Skeletal muscle tissue (tissue), 4 donors: ENCODE data around the gene LHPP. TPM values are rescaled to one million over a fixed set of nuclear protein-coding genes. Genes with fewer than 3 reads are reported as not detected.

Experiments used
- H3K27ac ChIP-seq: one replicate; pipeline ENCODE4 v1.7.0; 2013; ENCODE audit warnings: mild to moderate bottlenecking, low read depth, low read length, inconsistent platforms
- H3K27me3 ChIP-seq, 3 donors: one replicate each; pipeline ENCODE4 v1.7.0; 2013; ENCODE audit warnings: low read length in 3 of 3; ENCODE audit not compliant: control insufficient read depth in 3 of 3, insufficient read depth in 3 of 3
- H3K36me3 ChIP-seq, 3 donors: one replicate each; pipeline ENCODE4 v1.7.0; 2013; ENCODE audit warnings: low read length in 3 of 3; ENCODE audit not compliant: control insufficient read depth in 3 of 3, insufficient read depth in 3 of 3
- H3K4me1 ChIP-seq, 3 donors: one replicate each; pipeline ENCODE4 v1.7.0; 2013; ENCODE audit warnings: low read length in 3 of 3, mild to moderate bottlenecking in 3 of 3; ENCODE audit not compliant: control insufficient read depth in 3 of 3, insufficient read depth in 3 of 3
- H3K4me3 ChIP-seq, 3 donors: one replicate each; pipeline ENCODE4 v1.7.0; 2013; ENCODE audit warnings: low read length in 3 of 3
- H3K9ac ChIP-seq, 3 donors: one replicate each; pipeline ENCODE4 v1.7.0; 2013; ENCODE audit warnings: low read length in 3 of 3, mild to moderate bottlenecking in 3 of 3, moderate library complexity in 2 of 3, low read depth in 1 of 3
- H3K9me3 ChIP-seq, 3 donors: one replicate each; pipeline ENCODE4 v1.7.0; 2013; ENCODE audit warnings: low read length in 3 of 3; ENCODE audit not compliant: control insufficient read depth in 3 of 3
- total RNA-seq: library from RNA; depleted of rRNA; stranded (reverse); fragments of >200 nt; gene quantifications from one replicate; pipeline ENCODE4 v1.2.3, GENCODE V29; 2014
- donor health status: Osteomylitis.

The LHPP gene
- total RNA-seq = 4.2 TPM

- Histone ChIP-seq H3K4me1 (peaks cover 0 to 5% (median 0%) of the 10 kb centered on the region in 3 donors), H3K27ac (peak within 1 kb of the TSS; percentile 54), H3K4me3 (peak within 1 kb of the TSS; percentile 79 to 92 (median 89)), H3K27me3 (peaks cover 0 to 4% (median 0%) of the 10 kb centered on the region in 3 donors), H3K9me3 (no peaks in the 10 kb centered on the region), H3K9ac (peak within 1 kb of the TSS; percentile 57 to 81 (median 68)), H3K36me3 (no peaks in the 10 kb centered on the region)
Observed at GRCh38 chr10:124461642-124462347, at the start of gene LHPP. Gene LHPP, plus strand, starts transcription at chr10:124461823. Its CDS starts 40 bp downstream, at chr10:124461863.

- no peak overlapping the region for H3K27ac ChIP-seq
- no peak overlapping the region for H3K4me3 ChIP-seq
- H3K9me3 ChIP-seq = no peaks in the 10 kb centered on the region
- H3K27me3 ChIP-seq = no peaks in the 10 kb centered on the region
- H3K9ac ChIP-seq = no peak overlapping the region
- H3K36me3 ChIP-seq = peaks cover 7 to 13% (median 13%) of the 10 kb centered on the region in 3 donors
- H3K4me1 ChIP-seq = peaks cover 20 to 30% (median 30%) of the 10 kb centered on the region in 3 donors
Observed at GRCh38 chr10:124414076-124414475, 47.5 kb upstream of the LHPP start.

GRCh38 chr10:124415210-124415609 is 46.4 kb upstream of the LHPP start:
- Histone ChIP-seq H3K9ac (peak overlapping the region in 1 of 3 donors; percentile 58), H3K4me1 (peaks cover 23 to 33% (median 33%) of the 10 kb centered on the region in 3 donors), H3K27me3 (peaks cover 0 to 4% (median 0%) of the 10 kb centered on the region in 3 donors), H3K36me3 (peaks cover 5 to 12% (median 10%) of the 10 kb centered on the region in 3 donors), H3K4me3 (peak overlapping the region in 1 of 3 donors; percentile 46), H3K27ac (peak overlapping the region; percentile 49), H3K9me3 (no peaks in the 10 kb centered on the region)

- no peaks in the 10 kb centered on the region for H3K9me3 ChIP-seq
- peak overlapping the region in 1 of 3 donors; percentile 9 for H3K9ac ChIP-seq
- peak overlapping the region; percentile 49 for H3K27ac ChIP-seq
- peaks cover 0 to 7% (median 0%) of the 10 kb centered on the region in 3 donors for H3K27me3 ChIP-seq
- peak overlapping the region; percentile 6 to 65 (median 35) for H3K4me3 ChIP-seq
- peaks cover 0 to 3% (median 0%) of the 10 kb centered on the region in 3 donors for H3K36me3 ChIP-seq
- H3K4me1 ChIP-seq = peaks cover 23 to 33% (median 33%) of the 10 kb centered on the region in 3 donors
Observed at GRCh38 chr10:124416733-124417132, 44.9 kb upstream of the LHPP start.

- Histone ChIP-seq H3K27me3 (peaks cover 0 to 12% (median 0%) of the 10 kb centered on the region in 3 donors), H3K9ac (peak overlapping the region; percentile 74 to 88 (median 83)), H3K27ac (peak overlapping the region; percentile 87), H3K4me1 (peaks cover 23 to 33% (median 33%) of the 10 kb centered on the region in 3 donors), H3K36me3 (no peaks in the 10 kb centered on the region), H3K9me3 (no peaks in the 10 kb centered on the region), H3K4me3 (peak overlapping the region; percentile 76 to 79 (median 79))
Observed at GRCh38 chr10:124417895-124418725, 43.5 kb upstream of the LHPP start.

GRCh38 chr10:124418726-124419501 is 42.7 kb upstream of the LHPP start, which contains the start of gene OAT:
Gene OAT, minus strand, starts transcription at chr10:124418923. Its CDS starts 6,752 bp downstream, at chr10:124412171.
- peak within 1 kb of the TSS; percentile 76 to 79 (median 79) for H3K4me3 ChIP-seq
- H3K9ac ChIP-seq = peak within 1 kb of the TSS; percentile 74 to 88 (median 83)
- H3K27me3 ChIP-seq = peaks cover 0 to 13% (median 4%) of the 10 kb centered on the region in 3 donors
- H3K27ac ChIP-seq = peak within 1 kb of the TSS; percentile 87
- H3K36me3 ChIP-seq = no peaks in the 10 kb centered on the region
- peaks cover 23 to 31% (median 29%) of the 10 kb centered on the region in 3 donors for H3K4me1 ChIP-seq
- no peaks in the 10 kb centered on the region for H3K9me3 ChIP-seq

- no peaks in the 10 kb centered on the region for H3K36me3 ChIP-seq
- H3K27ac ChIP-seq = no peak overlapping the region
- H3K9me3 ChIP-seq = no peaks in the 10 kb centered on the region
- H3K4me1 ChIP-seq = peaks cover 23 to 24% (median 23%) of the 10 kb centered on the region in 3 donors
- peak overlapping the region in 1 of 3 donors; percentile 76 for H3K4me3 ChIP-seq
- no peak overlapping the region for H3K9ac ChIP-seq
- peaks cover 0 to 15% (median 7%) of the 10 kb centered on the region in 3 donors for H3K27me3 ChIP-seq
Observed at GRCh38 chr10:124419635-124420034, 42.0 kb upstream of the LHPP start.

GRCh38 chr10:124420254-124420653 is 41.4 kb upstream of the LHPP start:
- H3K4me3 ChIP-seq = no peak overlapping the region
- H3K36me3 ChIP-seq = no peaks in the 10 kb centered on the region
- no peaks in the 10 kb centered on the region for H3K9me3 ChIP-seq
- H3K4me1 ChIP-seq = peaks cover 18 to 22% (median 21%) of the 10 kb centered on the region in 3 donors
- no peak overlapping the region for H3K9ac ChIP-seq
- H3K27me3 ChIP-seq = peaks cover 0 to 15% (median 7%) of the 10 kb centered on the region in 3 donors
- no peak overlapping the region for H3K27ac ChIP-seq

- H3K27ac ChIP-seq = no peak overlapping the region
- H3K36me3 ChIP-seq = no peaks in the 10 kb centered on the region
- peaks cover 0 to 15% (median 13%) of the 10 kb centered on the region in 3 donors for H3K27me3 ChIP-seq
- H3K9me3 ChIP-seq = no peaks in the 10 kb centered on the region
- H3K4me1 ChIP-seq = peaks cover 3 to 6% (median 4%) of the 10 kb centered on the region in 3 donors
- H3K4me3 ChIP-seq = no peak overlapping the region
- H3K9ac ChIP-seq = no peak overlapping the region
Observed at GRCh38 chr10:124422742-124423141, 38.9 kb upstream of the LHPP start.
